GM21447 (cell line): ENCODE results near the gene EZR.

Source experiments
- ATAC-seq: cut with Tn5 transposase; IDR thresholded peaks from one replicate; pipeline ENCODE4 v1.9.1; 2021; ENCODE audit not compliant: unreplicated experiment

EZR gene

DNA sequence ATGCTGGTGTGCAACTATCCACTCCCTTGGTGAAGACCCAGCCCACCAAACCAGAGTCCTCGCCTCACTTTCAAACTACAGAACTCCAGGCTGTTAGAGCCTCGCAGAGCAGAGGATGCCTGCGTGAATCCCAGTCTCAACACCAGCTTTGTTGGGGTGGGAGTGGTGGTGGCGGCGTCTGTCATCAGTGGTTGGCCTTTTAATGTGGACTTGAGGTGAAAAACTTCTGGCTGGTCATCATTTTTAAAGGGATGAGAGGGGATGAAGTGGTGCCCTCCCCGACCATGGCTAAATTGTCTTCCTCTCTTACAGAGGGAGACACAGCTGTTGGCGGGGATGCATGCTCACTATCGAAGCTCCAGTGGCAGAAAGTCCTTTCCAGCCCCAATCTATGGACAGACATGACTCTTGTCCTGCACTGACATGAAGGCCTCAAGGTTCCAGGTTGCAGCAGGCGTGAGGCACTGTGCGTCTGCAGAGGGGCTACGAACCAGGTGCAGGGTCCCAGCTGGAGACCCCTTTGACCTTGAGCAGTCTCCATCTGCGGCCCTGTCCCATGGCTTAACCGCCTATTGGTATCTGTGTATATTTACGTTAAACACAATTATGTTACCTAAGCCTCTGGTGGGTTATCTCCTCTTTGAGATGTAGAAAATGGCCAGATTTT, 54.9 kb downstream of the EZR start:
- no peak for ATAC-seq

- ATAC-seq: no peak
Observed at GRCh38 chr6:158763434-158764182, 55.6 kb downstream of the EZR start.

DNA sequence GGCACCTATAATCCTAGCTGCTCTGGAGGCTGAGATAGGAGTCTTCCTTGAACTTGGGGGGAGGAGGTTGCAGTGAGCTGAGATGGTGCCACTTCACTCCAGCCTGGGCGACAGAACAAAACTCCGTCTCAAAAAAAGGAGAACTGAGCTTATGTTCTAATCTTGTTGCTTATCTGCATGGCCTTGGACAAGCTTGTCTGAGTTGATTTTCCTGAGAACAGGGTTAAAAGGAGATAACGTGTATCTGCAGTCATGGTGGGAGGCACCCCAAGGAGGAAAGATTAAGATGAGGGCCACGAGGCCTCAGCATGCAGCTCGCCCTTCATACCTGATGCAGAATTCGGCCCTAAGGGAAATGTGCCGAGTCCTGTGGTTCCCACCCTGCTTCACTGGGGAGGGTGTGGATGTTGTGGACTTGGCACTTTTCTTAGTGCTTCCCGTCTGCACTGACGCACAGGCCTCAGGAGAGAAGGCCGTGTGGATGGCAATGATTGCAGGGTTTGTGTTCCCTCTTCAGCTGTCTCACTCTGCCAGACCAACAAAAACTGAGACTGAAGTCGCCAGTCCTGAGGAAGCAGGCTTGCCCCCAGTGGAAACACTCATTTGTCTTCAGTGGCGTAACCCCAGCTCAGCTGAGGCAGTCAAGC, 56.3 kb downstream of the EZR start:
- ATAC-seq: no peak

DNA sequence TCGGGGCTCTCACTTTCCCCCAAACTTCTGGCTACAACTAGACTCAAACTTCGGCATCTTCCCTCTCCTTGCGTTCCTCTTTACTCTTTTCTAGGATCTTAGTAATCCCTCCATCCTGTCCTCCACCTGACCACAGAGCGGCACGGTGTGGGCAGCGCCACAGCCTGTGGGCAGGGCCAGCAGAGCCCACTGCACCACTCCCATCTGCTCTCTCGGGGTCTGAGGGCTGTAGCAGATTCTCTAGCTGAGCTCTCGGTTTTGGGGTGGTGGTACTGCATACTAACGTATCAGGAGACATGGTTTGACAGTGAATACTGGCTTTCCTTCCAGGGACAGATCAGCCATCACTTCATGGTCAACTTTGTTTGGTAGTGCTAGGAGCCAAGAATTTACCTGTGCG, 57.4 kb downstream of the EZR start:
- ATAC-seq: no peak

DNA sequence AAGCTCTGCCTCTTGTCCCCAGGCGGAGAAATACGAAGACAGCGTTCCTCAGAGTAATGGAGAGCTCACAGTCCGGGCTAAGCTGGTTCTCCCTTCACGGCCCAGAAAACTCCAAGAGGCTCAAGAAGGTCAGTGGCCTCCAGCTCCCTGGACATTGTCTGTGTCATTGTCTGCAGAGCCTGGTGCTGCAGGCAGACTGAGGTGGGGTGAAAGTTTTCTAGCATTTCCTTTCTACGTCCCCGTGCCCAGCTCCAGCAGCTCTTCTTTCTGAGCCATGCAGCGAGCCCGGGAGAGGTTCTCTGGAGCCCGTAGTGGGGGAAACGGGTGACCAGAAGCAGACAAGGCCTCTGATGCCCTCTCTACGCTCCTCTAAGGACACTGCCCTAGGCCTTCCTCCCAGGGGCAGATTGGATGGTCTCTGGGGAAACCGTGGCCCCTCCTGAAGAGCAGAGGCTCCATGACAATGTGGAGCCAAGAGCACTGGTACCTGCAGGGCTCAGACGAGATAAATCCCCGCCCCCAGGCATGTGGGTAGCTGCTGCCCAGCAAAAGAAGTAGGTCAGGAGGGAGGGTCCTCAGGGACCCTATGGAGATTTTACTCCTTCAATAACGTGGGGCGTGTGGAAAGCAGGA, 58.4 kb downstream of the EZR start:
- ATAC-seq: no peak

- no peak for ATAC-seq
Observed at GRCh38 chr6:158759966-158760617, 59.1 kb downstream of the EZR start.

DNA sequence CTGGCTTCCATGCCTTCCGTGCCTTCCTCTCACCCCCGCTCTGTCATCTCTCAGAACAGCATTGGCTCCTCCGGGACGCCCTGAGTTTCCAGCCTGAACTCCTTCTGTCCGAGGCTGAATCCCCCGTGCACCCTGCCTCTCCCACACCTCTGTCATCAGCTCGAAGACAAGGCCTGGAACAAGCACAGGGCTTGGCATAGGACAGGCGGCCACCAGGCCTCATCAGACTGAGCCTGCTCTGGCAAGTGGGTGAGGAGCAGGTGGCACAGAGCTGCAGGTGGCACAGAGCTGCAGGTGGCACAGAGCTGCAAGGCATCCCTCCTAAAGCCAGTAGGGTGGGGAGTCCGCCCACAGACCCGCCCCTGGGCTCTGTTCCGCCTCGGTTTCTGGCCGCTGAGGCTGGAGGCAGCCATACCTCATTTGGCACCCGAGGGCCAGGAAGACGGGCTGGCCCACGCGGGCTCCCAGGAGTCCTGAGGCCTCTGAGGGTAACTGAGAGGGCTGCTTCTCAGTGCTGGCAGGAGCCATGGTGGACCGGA, 60.2 kb downstream of the EZR start:
- ATAC-seq: no peak

GRCh38 chr6:158758451-158758860, 60.7 kb downstream of the EZR start:
- no peak for ATAC-seq

DNA sequence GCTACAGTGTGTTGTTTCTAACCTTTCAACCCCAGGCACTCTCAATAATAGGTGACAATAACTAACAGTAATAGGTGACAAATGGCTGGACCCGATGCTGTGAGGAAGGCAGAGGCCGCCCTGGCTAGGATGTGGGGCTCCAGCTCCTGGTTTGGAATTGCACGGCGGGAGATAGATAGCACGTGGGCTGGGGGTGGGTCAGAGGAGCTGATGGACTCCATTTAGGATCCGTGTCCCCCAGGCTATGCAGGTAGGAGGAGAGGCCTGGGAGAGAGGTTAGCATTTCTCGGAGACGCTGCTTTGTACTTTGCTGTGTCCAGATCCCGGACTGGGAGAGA, 61.4 kb downstream of the EZR start:
- ATAC-seq: no peak

- no peak for ATAC-seq
Observed at GRCh38 chr6:158756977-158757752, 62.0 kb downstream of the EZR start.

- ATAC-seq: no peak
Observed at GRCh38 chr6:158756126-158756525, 63.0 kb downstream of the EZR start.

DNA sequence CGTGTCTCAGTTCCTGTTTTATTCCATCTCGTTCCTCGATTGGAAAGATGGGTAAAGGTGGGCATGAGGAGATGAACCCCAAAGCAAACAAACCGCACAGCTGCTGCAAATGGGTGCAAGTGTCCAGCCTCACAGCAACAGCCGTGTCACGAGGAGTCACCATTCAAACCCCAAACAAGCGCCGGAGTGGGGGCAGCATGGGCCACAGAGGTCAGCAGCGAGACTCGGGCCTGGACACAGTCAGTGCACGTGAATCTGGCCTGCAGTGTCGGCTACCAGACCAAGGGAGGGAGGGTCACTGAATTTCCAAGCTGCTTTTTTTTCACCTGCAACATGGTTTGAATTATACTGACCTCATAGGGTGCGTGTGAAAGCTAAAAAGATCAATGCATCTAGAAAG, 63.5 kb downstream of the EZR start:
- ATAC-seq: no peak

- ATAC-seq: no peak
Observed at GRCh38 chr6:158754738-158755137, 64.4 kb downstream of the EZR start.

DNA sequence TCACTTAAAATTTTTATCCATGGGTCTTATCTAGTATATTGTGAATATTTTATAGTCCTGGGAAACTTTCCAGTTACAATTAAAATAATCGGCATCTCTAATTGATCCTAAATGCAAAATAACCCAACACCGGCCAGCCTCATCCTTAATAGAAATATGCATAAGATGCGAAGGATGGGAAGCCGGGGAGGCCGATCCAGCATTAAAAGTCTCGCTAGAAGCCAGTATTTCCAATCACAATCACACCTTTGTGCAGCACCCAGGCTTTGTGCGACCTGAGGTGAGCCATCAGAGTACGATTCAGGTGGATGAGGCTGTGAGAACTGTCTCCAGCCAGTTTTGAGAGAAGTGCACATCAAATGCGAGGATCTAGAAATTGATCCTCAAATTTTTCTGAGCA, 65.4 kb downstream of the EZR start:
- no peak for ATAC-seq

- no peak for ATAC-seq
Observed at GRCh38 chr6:158752613-158753012, 66.6 kb downstream of the EZR start.

GRCh38 chr6:158751921-158752320, 67.2 kb downstream of the EZR start:
- no peak for ATAC-seq

GRCh38 chr6:158751224-158751623, 67.9 kb downstream of the EZR start:
- ATAC-seq: no peak

DNA sequence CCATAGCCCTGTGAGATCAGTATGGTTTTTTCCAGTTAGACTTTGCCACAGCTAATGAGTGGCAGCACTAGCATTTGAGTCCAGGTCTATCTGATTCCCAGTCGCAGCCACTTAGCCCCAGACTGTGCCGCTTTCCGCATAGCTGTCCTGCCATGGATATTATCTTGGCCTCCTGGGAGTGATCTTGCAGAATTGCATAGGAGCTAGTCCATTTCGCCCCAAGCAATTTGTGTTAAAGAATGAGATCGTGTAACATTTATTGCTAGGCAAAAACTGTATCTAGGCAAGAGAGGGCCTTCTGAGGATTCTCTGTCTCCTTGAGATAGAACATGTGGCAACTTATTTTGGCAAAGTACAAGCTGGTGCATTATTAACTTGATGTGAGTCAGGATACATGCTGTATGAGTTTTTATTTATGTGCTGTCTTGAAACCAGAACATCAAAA, 74.2 kb downstream of the EZR start:
- ATAC-seq: no peak

GRCh38 chr6:158743033-158743651, 76.0 kb downstream of the EZR start:
- ATAC-seq: no peak

GRCh38 chr6:158739673-158740072, 79.5 kb downstream of the EZR start:
- no peak for ATAC-seq
